Measurements from ENCODE around the gene ADISSP. TPM values are rescaled to one million over a fixed set of nuclear protein-coding genes. Genes with fewer than 3 reads are reported as not detected.

ADISSP gene
- total RNA-seq: 40.8 and 42.4 TPM in 2 replicates
- 45.0 TPM for polyA plus RNA-seq (2012)

DNA sequence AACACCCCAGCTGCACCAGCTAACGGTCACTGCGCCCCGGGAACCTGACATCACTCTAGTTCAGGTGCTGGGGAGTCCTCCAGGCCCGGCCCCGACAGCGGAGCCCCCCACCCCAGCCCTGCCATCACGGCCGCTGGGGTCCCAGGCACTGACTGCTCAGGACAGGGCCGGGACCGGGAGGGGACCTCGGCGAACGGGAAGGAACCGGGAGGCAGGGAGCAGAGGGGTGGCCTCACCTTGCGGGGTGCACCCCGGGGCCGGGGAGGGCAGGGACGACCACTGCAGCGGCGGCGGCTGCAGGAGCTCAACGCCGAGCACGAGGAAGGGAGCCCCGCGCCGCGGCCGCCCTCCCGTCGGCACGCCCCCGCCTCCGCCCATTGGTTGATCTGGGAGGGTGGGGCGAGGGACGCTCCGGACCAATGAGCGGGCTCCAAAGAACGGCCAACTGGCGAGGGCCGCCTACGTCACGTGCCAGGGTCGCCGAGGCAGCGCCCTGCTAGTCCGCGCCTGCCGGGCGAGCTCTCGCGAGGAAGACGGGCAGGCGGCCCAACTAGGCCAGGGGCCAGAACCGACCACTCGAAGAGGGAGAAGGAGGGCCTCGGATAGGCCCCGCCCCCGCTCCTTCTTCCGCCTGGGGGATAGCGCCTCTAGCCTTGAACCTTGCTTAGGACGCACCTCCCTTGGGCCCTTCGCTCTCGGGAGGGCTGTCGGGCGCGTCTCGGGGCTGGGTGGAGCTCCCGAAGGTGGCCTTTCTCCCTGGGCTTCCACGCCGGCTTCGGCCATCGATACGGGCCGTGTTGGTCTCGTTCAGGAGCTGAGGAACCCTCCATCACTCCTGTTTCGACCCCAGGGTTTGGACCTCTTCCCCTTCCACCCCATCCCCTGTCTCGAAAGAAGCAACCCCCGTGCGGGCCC is at the start of gene ADISSP:
ADISSP (minus strand) TSS at position 327 of the 915 bp plus-strand sequence. CDS start 7,653 bp downstream, outside the sequence.
- peak; percentile 98 for DNase-seq (ENCODE audit: low read depth)

DNA sequence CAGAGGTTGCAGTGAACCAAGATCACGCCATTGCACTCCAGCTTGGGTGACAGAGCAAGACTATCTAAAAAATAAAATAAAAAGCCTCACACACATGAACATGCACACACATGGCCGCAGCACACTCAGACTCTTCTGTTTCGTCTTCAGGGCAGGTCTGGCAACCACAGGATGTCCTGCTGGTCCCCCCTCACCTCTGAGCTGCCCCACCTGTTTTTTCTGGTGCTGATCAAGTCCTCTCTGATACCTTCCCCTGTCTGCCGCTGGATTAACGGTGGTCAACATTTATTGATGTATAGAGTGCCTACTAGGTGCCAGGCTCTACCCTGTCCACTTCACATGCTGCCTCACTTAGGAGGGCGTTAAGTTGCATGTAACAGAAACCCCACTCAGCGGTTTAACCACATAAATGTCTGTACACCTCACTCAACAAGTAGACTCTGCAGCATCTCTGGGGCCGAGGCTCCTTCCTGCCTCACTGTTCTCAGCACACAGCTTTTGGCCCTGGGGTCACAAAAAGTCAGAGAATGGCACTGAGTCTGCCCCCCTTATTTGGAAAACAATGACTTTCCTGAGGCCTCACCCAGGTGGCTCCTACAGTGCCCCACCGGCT is 48.3 kb upstream of the ADISSP start:
- DNase-seq (ENCODE audit: low read depth): no peak

DNA sequence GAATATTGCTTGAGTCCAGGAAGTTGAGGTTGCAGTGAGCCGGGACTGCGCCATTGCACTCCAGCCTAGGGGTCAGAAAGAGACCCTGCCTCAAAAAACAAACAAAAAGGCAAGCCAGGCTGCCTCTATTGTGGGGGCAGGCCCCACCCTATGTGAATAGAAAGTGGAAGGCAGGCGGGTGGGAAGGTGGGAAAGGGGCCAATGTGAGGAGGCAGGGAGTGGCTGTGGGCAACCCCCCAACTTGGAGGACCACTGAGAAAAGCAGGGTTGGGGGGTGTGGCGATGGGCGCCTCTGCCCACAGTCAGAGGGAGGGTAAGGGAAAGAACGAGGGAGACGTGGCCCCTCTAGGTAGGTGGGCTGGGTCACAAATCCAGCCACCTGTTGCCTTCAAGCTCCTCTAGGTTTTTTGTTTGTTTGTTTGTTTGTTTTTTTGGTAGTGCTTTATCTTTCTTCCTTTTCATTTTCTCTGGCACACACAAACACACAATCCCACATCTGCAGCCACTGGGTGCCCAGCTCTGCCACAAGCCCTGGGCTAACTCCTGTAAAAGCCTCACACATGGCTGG is 47.5 kb upstream of the ADISSP start:
- DNase-seq (ENCODE audit: low read depth): no peak

DNA sequence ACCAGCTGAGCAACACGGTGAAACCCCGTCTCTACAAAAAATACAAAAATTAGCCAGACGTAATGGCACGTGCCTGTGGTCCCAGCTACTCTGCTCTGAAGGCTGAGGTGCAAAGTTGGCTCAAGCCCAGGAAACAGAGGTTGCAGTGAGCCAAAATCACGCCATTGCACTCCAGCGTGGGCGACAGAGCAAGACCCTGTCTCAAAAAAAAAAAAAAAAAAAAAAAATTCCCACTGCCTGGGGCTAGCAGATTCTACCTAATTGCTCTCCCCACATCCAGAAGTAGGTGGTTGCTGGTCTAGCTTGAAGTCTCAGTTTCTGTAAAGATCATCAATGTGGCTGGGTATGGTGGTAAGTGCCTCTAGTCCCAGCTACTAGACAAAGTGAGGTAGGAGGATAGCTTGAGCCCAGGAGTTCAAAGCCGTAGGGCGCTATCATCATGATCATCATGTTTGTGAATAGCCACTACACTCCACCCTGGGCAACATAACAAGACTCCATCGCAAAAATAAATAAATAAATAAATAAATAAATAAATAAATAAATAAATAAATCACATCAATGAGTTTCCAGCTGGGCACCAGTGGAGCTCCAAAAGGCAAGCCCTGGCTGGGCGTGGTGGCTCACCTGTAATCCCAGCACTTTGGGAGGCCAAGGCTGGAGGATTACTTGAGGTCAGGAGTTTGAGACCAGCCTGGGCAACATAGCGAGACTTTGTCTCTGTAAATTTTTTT is 46.5 kb upstream of the ADISSP start:
- no peak for DNase-seq (ENCODE audit: low read depth)

DNA sequence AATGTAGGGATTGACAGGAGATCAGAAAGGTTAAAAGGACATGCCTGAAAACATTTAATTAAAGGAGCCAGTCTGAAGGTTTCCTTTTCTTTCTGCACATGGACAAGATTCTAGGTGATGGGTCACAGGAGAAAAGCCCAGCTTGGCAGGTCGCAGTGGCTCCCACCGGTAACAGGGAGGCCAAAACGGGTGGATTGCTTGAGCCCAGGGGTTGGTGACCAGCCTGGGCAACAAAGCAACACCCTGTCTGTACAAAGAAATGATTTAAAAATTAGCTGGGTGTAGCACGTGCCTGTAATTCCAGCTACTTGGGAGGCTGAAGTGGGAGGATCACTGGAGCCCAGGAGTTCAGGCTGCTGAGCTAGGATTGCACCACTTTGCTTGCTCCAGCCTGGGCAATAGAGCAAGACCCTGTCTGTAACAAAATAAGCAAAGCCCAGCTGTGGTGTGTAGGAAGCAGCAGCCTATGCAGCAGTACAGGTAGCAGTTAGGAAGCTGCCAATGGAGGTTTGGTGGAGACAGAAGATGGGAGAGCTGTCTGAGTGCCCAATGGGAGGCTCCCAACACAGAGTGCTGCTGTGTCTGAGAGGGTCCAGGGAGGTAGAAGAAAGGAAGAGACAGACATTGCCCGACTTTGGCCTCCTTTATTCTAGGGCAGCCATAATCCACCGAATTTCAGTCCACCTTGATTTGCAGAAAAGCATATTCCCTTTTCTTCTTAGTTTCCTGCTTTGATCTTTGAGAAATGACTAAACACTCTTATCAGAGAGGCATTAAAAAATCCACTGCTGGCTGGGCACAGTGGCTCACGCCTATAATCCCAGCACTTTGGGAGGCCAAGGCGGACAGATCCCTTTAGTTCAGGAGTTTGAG is 45.7 kb upstream of the ADISSP start:
- DNase-seq (ENCODE audit: low read depth): no peak

DNA sequence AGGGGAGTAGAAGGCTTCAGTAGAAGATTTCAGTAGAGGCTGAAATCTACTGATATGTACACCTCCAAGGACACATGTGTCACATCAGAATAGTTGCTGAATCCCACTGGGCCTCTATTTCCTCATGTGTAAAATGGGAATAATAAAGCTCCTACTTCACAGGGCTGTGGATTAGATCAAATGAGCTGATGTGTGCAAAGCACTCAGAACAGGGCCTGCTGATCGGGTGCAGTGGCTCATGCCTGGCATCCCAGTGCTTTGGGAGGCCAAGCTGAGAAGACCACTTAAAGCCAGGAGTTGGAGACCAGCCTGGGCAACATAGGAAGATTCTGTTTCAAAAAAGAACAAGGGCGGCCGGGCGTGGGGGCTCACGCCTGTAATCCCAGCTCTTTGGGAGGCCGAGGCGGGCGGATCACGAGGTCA is 44.7 kb upstream of the ADISSP start:
- DNase-seq (ENCODE audit: low read depth): no peak

DNA sequence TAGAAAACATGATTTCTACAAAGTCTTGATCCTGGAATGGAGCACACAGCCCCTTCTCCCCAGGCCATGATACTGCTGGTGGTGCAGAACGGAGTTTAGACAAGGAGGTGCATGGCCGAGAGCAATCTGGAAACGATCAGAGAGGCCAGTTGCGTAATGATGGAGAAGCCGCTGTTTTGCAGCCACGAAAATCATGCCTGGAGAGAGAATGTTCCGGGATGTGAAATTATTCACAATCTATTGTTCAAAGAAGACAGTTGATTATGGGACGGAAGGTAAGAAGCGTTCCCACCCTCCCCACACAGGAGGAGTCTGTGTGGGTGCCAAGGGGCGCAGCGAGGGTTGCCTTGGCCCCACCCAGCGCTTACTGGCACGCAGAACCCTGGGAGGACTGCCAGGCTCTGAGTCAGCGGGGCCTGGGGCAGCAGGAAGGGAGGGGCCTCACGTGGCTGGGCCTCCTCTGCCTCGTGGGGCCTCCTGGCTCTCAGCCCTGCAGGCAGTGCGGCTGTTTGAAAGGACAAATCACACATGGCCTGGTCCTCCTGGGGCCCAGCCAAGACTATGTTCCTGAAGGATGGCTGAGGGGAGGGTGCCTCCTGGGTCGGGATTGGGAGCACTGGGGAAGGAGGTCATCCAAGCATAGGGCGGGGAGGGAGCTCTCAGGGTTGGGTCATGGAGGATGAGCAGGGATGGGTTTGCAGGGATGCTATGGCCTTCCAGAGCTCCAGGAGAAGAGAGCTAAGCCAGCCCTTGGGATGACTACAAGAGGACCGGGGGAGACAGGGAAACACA is 44.1 kb upstream of the ADISSP start:
- DNase-seq (ENCODE audit: low read depth): peak; percentile 99

DNA sequence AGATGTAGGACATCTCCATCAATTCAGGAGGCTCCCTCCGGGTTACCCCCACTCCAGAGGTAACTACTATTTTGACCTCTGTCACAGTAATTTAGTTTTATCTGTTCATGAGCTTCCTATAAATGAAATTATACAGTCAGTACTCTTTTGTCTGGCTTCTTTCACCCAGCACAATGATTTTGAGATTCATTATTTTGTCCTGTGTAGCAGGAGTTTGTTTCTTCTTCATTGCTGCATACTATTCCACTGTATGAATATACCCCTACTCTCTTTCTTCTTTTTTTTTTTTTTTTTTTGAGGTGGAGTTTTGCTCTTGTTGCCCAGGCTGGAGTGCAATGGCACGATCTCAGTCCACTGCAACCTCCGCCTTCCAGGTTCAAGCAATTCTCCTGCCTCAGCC is 41.0 kb upstream of the ADISSP start:
- DNase-seq (ENCODE audit: low read depth): no peak

DNA sequence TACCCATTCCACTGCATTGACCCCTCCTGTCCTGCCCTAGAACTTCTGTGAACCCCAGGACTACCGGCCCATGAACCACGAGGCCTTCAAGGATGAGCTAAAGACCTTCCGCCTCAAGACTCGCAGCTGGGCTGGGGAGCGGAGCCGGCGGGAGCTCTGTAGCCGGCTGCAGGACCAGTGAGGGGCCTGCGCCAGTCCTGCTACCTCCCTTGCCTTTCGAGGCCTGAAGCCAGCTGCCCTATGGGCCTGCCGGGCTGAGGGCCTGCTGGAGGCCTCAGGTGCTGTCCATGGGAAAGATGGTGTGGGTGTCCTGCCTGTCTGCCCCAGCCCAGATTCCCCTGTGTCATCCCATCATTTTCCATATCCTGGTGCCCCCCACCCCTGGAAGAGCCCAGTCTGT is 37.2 kb upstream of the ADISSP start:
- no peak for DNase-seq (ENCODE audit: low read depth)

DNA sequence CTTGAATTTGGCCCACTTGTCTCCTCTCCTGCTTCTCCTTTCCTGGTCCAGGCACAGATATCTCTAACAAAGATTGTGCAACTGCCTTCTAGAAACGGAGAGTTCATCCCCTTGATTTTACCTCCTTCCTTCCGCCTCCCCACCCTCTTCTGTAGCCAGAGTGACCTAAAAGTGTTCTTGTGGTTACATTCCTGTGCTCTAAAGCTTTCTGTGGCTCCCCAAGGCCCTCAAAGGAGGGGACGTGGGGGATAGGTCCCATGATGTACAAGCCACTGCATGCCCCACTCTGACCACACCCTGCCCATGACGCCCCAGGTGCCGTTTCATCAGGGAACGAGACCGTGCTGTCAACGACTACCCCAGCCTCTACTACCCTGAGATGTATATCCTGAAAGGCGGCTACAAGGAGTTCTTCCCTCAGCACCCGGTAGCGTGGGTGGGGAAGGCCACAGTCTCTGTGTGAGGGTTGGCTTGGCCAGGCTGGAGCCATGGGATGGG is 36.8 kb upstream of the ADISSP start:
- DNase-seq (ENCODE audit: low read depth): peak; percentile 58

DNA sequence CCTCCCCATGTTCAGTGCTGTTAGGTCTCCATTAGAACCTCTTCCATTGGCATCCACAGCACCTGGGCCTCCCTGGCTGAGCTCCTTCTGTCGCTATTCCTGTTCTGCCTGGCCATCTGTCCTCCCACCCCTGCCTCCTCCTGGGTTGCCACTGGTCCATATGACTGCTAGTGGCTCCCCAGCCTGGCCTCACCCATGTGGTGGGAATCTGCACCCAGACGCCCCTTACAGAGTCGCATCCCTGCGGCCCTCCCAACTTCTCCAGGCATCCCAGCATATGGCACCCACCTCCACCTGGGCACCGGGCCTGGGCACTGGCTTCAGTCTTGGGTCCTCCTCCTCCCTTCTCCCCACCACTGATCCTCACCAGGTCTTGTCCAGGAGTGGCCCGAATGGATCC is 36.3 kb upstream of the ADISSP start:
- DNase-seq (ENCODE audit: low read depth): no peak

DNA sequence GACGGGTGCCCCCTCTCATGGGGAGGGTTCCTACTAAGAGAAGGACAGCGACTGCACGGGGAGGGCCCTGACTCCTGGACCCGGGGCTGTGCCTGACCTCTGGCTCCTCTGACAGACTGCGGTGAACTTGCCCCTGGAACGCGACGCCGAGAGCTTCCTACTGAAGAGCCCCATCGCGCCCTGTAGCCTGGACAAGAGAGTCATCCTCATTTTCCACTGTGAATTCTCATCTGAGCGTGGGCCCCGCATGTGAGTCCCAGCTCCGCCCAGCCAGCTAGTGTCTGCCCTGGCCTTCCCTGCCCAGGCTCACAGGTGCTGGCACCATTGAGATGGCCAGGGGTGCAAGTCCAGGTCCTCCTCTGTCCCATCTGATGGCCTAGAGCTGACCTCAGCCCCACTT is 35.7 kb upstream of the ADISSP start:
- DNase-seq (ENCODE audit: low read depth): no peak

DNA sequence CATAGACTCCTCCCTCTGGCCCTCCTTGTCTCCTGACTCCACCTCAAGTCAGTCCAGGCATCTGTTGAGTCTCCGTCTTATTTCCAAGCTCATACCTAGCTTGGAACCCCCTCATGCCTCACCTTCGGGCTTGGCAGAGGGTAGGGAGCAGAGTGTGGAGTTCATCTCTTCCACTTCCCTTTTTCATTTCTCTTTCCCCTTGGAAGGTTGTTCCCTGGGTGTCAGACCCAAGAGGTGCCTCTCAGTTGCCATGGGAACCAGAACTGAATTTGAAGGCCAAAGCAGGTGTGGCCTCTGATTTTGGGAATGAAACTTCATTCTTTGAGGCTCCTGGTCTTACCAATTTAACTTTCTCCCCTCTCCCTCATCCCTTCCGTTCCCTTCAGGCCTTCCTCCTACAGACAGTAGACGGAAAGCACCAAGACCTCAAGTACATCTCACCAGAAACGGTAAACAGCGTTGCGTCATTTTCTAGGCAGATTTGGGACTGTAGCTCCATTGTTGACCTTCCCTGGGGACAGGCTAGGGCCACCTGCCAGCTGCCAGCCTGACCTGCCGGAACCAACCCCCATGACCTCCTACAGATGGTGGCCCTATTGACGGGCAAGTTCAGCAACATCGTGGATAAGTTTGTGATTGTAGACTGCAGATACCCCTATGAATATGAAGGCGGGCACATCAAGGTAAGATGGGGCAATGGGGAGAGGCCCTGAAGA is 35.1 kb upstream of the ADISSP start:
- DNase-seq (ENCODE audit: low read depth): no peak

DNA sequence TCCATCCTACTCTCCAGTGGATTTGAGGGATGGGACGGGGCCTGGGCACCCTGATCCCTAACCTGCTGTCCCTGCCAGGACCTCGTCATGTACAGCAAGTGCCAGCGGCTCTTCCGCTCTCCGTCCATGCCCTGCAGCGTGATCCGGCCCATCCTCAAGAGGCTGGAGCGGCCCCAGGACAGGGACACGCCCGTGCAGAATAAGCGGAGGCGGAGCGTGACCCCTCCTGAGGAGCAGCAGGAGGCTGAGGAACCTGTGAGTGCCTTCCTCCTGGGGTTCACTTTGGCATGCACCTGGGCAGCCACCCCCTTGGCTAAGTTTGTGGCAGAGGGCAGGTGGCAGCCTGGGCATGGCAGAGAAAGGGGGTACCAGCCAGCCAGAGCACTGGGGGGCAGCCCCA is 34.3 kb upstream of the ADISSP start:
- DNase-seq (ENCODE audit: low read depth): no peak

DNA sequence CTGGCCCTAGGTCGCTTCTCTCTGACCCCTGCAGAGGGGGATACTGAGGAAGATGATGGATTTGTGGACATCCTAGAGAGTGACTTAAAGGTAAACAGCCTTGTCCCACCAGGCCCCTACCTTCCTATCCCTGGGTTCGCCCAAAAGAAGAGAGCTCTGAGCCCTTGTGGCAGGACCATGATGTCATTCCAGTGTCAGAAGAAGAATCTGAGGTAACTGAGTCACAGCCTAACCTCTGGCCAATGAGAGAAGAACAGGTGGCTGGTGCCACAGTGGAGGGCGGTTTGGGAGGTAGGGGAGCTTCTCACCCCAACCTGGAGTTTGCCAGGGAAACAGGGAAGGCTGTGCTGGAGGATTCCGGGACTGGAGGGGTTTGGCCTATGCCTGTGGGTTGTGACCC is 33.7 kb upstream of the ADISSP start:
- DNase-seq (ENCODE audit: low read depth): no peak

DNA sequence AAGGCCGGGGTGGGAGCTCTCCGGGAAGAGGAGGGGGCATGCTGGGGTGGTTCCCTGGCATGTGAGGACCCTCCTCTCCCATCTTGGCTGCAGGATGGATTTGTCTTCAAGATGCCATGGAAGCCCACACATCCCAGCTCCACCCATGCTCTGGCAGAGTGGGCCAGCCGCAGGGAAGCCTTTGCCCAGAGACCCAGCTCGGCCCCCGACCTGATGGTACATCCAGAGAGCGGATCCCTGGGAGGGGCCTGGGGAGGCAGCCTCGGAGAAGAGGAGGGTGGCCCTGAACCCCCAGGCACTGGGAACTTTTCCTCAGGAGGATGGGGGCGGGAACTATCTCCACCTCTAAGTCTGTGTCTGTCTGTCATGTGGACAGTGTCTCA is 33.3 kb upstream of the ADISSP start:
- no peak for DNase-seq (ENCODE audit: low read depth)

DNA sequence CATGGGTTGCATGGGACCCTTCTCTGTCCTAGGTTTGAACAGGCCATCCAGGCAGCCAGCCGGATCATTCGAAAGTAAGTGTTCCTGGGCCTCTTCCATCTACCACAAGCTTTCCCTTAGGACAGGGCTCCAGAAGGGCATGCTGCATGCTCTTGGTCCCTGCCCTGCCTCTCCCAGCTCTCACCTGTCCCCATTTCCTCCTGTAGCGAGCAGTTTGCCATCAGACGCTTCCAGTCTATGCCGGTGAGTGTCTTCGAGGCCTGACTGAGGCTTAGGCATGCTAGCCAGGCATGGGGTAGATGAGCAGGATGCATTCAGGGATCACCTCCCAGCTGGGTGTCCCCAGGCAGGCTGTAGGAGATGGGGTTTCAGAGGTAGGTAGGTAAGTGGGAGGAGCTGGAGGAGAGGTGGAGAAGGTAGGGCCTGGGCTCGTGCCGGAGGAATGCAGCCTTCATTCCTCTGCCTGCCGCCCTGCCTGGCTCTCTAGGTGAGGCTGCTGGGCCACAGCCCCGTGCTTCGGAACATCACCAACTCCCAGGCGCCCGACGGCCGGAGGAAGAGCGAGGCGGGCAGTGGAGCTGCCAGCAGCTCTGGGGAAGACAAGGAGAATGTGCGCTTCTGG is 32.8 kb upstream of the ADISSP start:
- no peak for DNase-seq (ENCODE audit: low read depth)

DNA sequence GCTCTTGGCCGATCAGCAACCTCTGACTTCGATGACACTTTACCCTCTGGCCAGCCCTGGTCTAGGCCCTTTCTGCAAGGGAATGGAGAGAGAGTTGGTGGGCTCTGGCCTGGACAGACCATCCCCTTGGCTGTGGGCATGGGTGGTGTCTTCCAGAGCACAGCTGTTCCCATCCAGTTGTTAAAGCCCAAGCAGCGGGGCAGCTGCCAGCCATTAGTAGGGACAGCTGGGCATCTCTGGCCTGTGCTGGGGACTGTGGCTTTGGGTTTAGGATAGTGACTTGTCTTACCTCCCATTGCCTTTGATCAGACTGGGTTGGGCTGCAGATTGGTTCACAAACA is 31.3 kb upstream of the ADISSP start:
- peak; percentile 97 for DNase-seq (ENCODE audit: low read depth)

DNA sequence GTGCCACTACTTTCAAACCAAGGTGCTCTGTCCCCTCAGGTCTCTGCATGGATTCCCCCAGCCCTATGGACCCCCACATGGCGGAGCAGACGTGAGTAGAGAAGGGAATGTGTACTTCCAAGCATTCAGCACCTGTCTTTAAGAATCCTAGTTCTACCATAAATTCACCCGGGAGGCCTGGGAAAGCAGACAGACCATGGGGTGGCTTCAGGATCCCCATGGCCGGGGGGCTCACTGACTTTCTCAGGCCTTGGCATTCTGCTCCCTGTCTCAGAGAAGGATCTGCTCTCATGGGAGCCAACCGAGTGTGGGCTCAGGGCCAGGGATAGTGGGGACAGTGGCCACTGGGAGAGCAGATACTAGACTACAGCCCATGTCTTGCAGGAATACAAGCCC is 30.8 kb upstream of the ADISSP start:
- peak; percentile 73 for DNase-seq (ENCODE audit: low read depth)

Data from myocyte (in vitro differentiated cells).